ENCODE results near the gene GLRA2. TPM values are rescaled to one million over a fixed set of nuclear protein-coding genes. Genes with fewer than 3 reads are reported as not detected.

Gene GLRA2
- polyA plus RNA-seq (2012; ENCODE audit: low read depth, missing spikeins): not detected

DNA sequence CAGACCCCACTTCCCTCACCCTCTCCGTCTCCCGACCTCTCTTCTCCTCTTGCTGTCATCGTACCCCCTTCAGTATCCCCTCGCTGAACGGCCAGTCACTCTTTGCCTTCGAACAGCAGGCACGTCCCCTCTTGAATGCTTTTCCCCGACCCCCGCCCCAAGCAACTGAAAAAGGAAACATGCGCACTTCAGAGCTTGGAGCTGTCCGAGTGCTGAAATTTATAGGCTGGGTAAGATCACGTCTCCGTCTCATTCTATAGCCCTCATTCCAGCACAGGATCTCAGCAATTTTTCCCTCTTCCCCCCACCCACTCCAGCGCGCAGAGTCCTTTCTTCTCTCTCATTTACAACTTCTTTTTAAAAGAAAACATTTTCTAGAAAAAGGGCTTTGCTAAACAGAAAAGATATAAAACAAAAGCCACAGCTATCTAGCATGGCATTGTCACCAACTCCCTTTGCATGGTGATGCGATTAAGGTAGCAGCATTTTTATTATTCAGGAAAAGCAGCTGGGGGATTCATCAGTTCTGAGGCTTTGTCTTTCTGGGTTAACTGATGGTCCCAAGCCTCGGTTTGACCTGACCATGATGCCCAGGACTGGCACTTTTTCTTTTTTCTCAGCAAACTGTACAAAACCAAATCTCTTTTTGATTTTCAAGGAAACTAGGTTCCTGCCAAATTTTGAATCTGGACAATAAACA, at the start of gene GLRA2:
Gene GLRA2 (plus strand): TSS at position 247 of the 700 bp plus-strand sequence. CDS start 522 bp downstream, outside the sequence.
- FAIRE-seq (peak; percentile 60), DNase-seq (ENCODE audit: insufficient read length, low spot score) (no peak)
- TF ChIP-seq POU2F2 (IDR thresholded peaks at IDR 0.05; ENCODE audit: low read depth, low read length): no peak
- no peak for TF ChIP-seq SPI1 (IDR thresholded peaks at IDR 0.05; ENCODE audit: low read depth, low read length)
- no peak for TF ChIP-seq POLR2A (IDR thresholded peaks at IDR 0.05; ENCODE audit: low read depth, low read length)
- no peak for TF ChIP-seq TAF1 (IDR thresholded peaks at IDR 0.05; ENCODE audit: low read depth, low read length)
- no peak for TF ChIP-seq PAX5 (IDR thresholded peaks at IDR 0.05; ENCODE audit: insufficient read depth, low read length, severe bottlenecking)
- no peak for TF ChIP-seq POLR2AphosphoS5 (IDR thresholded peaks at IDR 0.05; ENCODE audit: low read depth, low read length)

DNA sequence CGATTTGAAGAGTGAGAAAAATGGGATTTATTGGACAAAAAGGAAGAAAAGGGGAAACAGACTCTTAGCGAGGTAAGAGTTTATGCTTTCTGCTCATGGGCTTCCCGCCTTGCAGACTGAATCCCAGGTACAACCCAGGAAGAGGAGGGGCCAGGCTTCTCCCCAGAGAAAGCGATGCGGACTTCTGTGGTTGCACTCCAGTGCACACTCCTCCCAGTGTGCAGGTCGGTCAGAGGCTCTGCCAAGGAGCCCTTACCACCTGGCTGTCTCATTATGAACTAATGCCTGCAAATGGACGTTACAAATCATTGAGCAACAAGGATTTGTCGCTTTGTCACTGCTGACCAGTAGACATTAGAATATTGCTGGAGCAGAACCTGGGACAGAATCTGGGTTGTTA, 39.9 kb upstream of the GLRA2 start:
- no peak for DNase-seq (ENCODE audit: insufficient read length, low spot score)

DNA sequence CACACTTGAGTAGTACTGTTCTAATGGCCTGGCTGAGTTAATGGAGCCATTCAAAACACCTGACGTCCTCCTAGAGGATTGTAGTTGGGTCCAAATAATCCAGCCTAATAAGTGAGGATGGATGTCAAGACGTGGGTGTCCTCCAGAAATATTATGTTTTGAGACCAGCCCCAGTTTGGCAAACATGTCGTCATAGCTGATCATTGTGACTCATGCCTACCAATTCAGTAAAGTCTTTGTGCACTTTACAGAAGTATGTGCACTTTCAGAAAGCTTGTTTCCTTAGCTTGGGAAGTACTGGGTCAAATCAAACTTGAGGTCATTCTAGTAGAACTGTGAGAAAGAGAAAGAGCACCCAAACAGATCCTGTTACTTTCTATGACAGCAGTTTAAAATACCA, 37.6 kb upstream of the GLRA2 start:
- DNase-seq (ENCODE audit: insufficient read length, low spot score) (no peak), FAIRE-seq (no peak)
- TF ChIP-seq POU2F2 (IDR thresholded peaks at IDR 0.05; ENCODE audit: low read depth, low read length) (no peak), SPI1 (IDR thresholded peaks at IDR 0.05; ENCODE audit: low read depth, low read length) (no peak), POLR2AphosphoS5 (IDR thresholded peaks at IDR 0.05; ENCODE audit: low read depth, low read length) (no peak), PAX5 (IDR thresholded peaks at IDR 0.05; ENCODE audit: insufficient read depth, low read length, severe bottlenecking) (no peak), POLR2A (IDR thresholded peaks at IDR 0.05; ENCODE audit: low read depth, low read length) (no peak), TAF1 (IDR thresholded peaks at IDR 0.05; ENCODE audit: low read depth, low read length) (no peak)

More for the DNA sequence above, 39.9 kb upstream of the GLRA2 start:
- TF ChIP-seq POLR2A (IDR thresholded peaks at IDR 0.05; ENCODE audit: low read depth, low read length) (no peak), POU2F2 (IDR thresholded peaks at IDR 0.05; ENCODE audit: low read depth, low read length) (no peak), PAX5 (IDR thresholded peaks at IDR 0.05; ENCODE audit: insufficient read depth, low read length, severe bottlenecking) (no peak), SPI1 (IDR thresholded peaks at IDR 0.05; ENCODE audit: low read depth, low read length) (no peak), TAF1 (IDR thresholded peaks at IDR 0.05; ENCODE audit: low read depth, low read length) (no peak), POLR2AphosphoS5 (IDR thresholded peaks at IDR 0.05; ENCODE audit: low read depth, low read length) (no peak)
- no peak for FAIRE-seq

GRCh38 chrX:14496674-14497073, 32.7 kb upstream of the GLRA2 start:
- no peak for TF ChIP-seq TAF1 (IDR thresholded peaks at IDR 0.05; ENCODE audit: low read depth, low read length)
- no peak for TF ChIP-seq PAX5 (IDR thresholded peaks at IDR 0.05; ENCODE audit: insufficient read depth, low read length, severe bottlenecking)
- TF ChIP-seq POLR2AphosphoS5 (IDR thresholded peaks at IDR 0.05; ENCODE audit: low read depth, low read length): no peak
- FAIRE-seq: peak; percentile 75
- DNase-seq (ENCODE audit: insufficient read length, low spot score): no peak

GRCh38 chrX:14497184-14497666, 32.1 kb upstream of the GLRA2 start:
- FAIRE-seq (no peak), DNase-seq (ENCODE audit: insufficient read length, low spot score) (no peak)
- TF ChIP-seq SPI1 (IDR thresholded peaks at IDR 0.05; ENCODE audit: low read depth, low read length) (no peak), POLR2AphosphoS5 (IDR thresholded peaks at IDR 0.05; ENCODE audit: low read depth, low read length) (no peak), PAX5 (IDR thresholded peaks at IDR 0.05; ENCODE audit: insufficient read depth, low read length, severe bottlenecking) (no peak), POLR2A (IDR thresholded peaks at IDR 0.05; ENCODE audit: low read depth, low read length) (no peak), POU2F2 (IDR thresholded peaks at IDR 0.05; ENCODE audit: low read depth, low read length) (no peak), TAF1 (IDR thresholded peaks at IDR 0.05; ENCODE audit: low read depth, low read length) (no peak)

DNA sequence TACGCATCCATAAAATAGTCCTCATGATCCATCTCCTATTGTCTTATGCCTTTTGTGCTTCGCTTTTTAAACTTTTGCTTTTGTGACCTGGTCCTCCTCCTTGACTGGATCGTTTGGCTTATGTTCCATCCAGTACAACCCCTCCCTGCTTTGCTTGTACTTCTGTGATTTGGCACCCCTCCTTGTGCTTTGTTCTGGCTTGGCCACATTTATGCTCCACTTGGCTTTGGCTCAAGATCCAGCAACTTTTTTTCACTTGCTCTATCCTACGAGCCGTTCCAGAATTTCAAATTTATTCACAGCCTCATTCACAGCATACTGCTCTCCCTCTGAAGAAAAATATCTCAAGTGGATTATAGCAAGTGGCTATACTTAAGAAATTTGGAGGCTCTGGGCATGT, 28.0 kb upstream of the GLRA2 start:
- FAIRE-seq: no peak
- no peak for DNase-seq (ENCODE audit: insufficient read length, low spot score)
- TF ChIP-seq POLR2AphosphoS5 (IDR thresholded peaks at IDR 0.05; ENCODE audit: low read depth, low read length): no peak
- TF ChIP-seq POLR2A (IDR thresholded peaks at IDR 0.05; ENCODE audit: low read depth, low read length): no peak
- TF ChIP-seq POU2F2 (IDR thresholded peaks at IDR 0.05; ENCODE audit: low read depth, low read length): no peak
- TF ChIP-seq SPI1 (IDR thresholded peaks at IDR 0.05; ENCODE audit: low read depth, low read length): no peak
- TF ChIP-seq PAX5 (IDR thresholded peaks at IDR 0.05; ENCODE audit: insufficient read depth, low read length, severe bottlenecking): no peak
- TF ChIP-seq TAF1 (IDR thresholded peaks at IDR 0.05; ENCODE audit: low read depth, low read length): no peak

DNA sequence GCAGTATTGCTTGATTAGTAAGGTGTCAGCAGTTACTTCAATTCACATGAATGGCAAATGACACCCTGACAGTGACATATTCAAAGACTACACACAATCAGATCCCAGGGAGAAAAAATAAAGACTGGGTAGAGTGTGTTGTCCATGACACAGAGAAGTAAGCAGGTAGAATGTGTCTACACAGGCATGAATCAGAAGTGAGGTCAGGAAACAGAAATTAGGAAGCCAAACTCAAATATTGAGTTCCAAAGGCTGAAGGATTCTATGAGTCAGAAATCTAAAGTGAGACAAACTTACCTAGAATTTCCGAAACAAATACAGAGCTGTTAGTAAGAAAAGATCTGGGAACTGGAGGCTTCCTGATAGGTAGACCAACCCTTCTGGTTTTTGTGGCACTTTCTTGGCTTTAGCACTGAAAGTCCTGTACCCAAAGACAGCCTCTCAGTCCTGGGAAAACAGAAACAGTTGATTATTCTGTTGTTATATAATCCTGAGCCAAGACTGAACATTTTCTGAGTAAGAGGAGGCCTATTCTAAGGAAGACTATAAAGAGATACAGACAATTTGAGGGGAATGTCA, 24.3 kb upstream of the GLRA2 start:
- TF ChIP-seq POU2F2 (IDR thresholded peaks at IDR 0.05; ENCODE audit: low read depth, low read length): no peak
- TF ChIP-seq SPI1 (IDR thresholded peaks at IDR 0.05; ENCODE audit: low read depth, low read length): no peak
- no peak for TF ChIP-seq TAF1 (IDR thresholded peaks at IDR 0.05; ENCODE audit: low read depth, low read length)
- no peak for TF ChIP-seq POLR2AphosphoS5 (IDR thresholded peaks at IDR 0.05; ENCODE audit: low read depth, low read length)
- TF ChIP-seq POLR2A (IDR thresholded peaks at IDR 0.05; ENCODE audit: low read depth, low read length): no peak
- TF ChIP-seq PAX5 (IDR thresholded peaks at IDR 0.05; ENCODE audit: insufficient read depth, low read length, severe bottlenecking): no peak
- no peak for DNase-seq (ENCODE audit: insufficient read length, low spot score)
- FAIRE-seq: no peak

- DNase-seq (ENCODE audit: insufficient read length, low spot score) (no peak), FAIRE-seq (no peak)
- TF ChIP-seq POLR2AphosphoS5 (IDR thresholded peaks at IDR 0.05; ENCODE audit: low read depth, low read length): no peak
- TF ChIP-seq TAF1 (IDR thresholded peaks at IDR 0.05; ENCODE audit: low read depth, low read length): no peak
- no peak for TF ChIP-seq POU2F2 (IDR thresholded peaks at IDR 0.05; ENCODE audit: low read depth, low read length)
- no peak for TF ChIP-seq PAX5 (IDR thresholded peaks at IDR 0.05; ENCODE audit: insufficient read depth, low read length, severe bottlenecking)
- no peak for TF ChIP-seq POLR2A (IDR thresholded peaks at IDR 0.05; ENCODE audit: low read depth, low read length)
- TF ChIP-seq SPI1 (IDR thresholded peaks at IDR 0.05; ENCODE audit: low read depth, low read length): no peak
Observed at GRCh38 chrX:14505648-14506047, 23.7 kb upstream of the GLRA2 start.

- no peak for FAIRE-seq
- no peak for DNase-seq (ENCODE audit: insufficient read length, low spot score)
- TF ChIP-seq SPI1 (IDR thresholded peaks at IDR 0.05; ENCODE audit: low read depth, low read length) (no peak), POLR2A (IDR thresholded peaks at IDR 0.05; ENCODE audit: low read depth, low read length) (no peak), POLR2AphosphoS5 (IDR thresholded peaks at IDR 0.05; ENCODE audit: low read depth, low read length) (no peak), PAX5 (IDR thresholded peaks at IDR 0.05; ENCODE audit: insufficient read depth, low read length, severe bottlenecking) (no peak), TAF1 (IDR thresholded peaks at IDR 0.05; ENCODE audit: low read depth, low read length) (no peak), POU2F2 (IDR thresholded peaks at IDR 0.05; ENCODE audit: low read depth, low read length) (no peak)
Observed at GRCh38 chrX:14506866-14507265, 22.5 kb upstream of the GLRA2 start.

Data from GM12891 (cell line).